Small intestine (tissue), 7 donors: ENCODE results near the gene SLCO3A1. TPM values are rescaled to one million over a fixed set of nuclear protein-coding genes. Genes with fewer than 3 reads are reported as not detected.

Experiments
- DNase-seq, 2 donors: peaks; one replicate each; pipeline versions ENCODE4 v3.0.0 to v3.0.0-alpha.2; 2013
- FAIRE-seq: peaks from 2 replicates; lab custom pipeline; 2012; peaks lifted over from hg19 to GRCh38; lab: Jason Lieb, UNC
- H3K27ac ChIP-seq, 3 donors: one replicate each; pipeline ENCODE4 v1.5.1; 2013; ENCODE audit warnings: low read length in 2 of 3, mild to moderate bottlenecking in 2 of 3, control low read depth in 1 of 3, inconsistent platforms in 1 of 3, low read depth in 1 of 3, moderate library complexity in 1 of 3
- H3K27me3 ChIP-seq, 3 donors: one replicate each; pipeline ENCODE4 v1.6.1; 2013; ENCODE audit warnings: low read length in 3 of 3, inconsistent platforms in 1 of 3; ENCODE audit not compliant: control insufficient read depth in 3 of 3, insufficient read depth in 3 of 3
- H3K36me3 ChIP-seq, 3 donors: one replicate each; pipeline ENCODE4 v1.6.1; 2013; ENCODE audit warnings: low read length in 3 of 3, inconsistent platforms in 1 of 3, low read depth in 1 of 3, mild to moderate bottlenecking in 1 of 3, moderate library complexity in 1 of 3; ENCODE audit not compliant: control insufficient read depth in 3 of 3, insufficient read depth in 2 of 3
- H3K4me1 ChIP-seq, 3 donors: one replicate each; pipeline ENCODE4 v1.6.1; 2013; ENCODE audit warnings: low read length in 2 of 3, inconsistent platforms in 1 of 3, low read depth in 1 of 3, mild to moderate bottlenecking in 1 of 3, moderate library complexity in 1 of 3; ENCODE audit not compliant: control insufficient read depth in 3 of 3, insufficient read depth in 2 of 3
- H3K4me3 ChIP-seq, 3 donors: one replicate each; pipeline ENCODE4 v1.5.1; 2013; ENCODE audit warnings: low read length in 3 of 3, control low read depth in 1 of 3, inconsistent platforms in 1 of 3, low read depth in 1 of 3, mild to moderate bottlenecking in 1 of 3, moderate library complexity in 1 of 3
- H3K9me3 ChIP-seq, 2 donors: one replicate each; pipeline ENCODE4 v1.6.1; 2013; ENCODE audit warnings: low read depth in 1 of 2, low read length in 1 of 2; ENCODE audit not compliant: control insufficient read depth in 2 of 2, insufficient read depth in 1 of 2
- WGBS, 3 donors: extraction: QIAGEN DNeasy Blood & Tissue Kit; methylation state at CpG; one replicate each; pipeline ENCODE4 v1.1.7; 2013; 5-methylcytosine and 5-hydroxymethylcytosine counted together
- polyA plus RNA-seq, 4 donors: library from polyadenylated mRNA; stranded (reverse) in 3 of 4; unstranded in 1 of 4; fragments of 200-250 nt in 3 of 4; fragments of 120-200 nt in 1 of 4; gene quantifications; one replicate each; pipeline versions ENCODE4 v1.2.1 to v1.2.3, GENCODE V29; 2013
- donor health status: healthy with polysubstance abuse.
- donor health status: control.
- donor health status: control.
- donor health status: Bipolar disorder and iron deficiency.
- donor health status: healthy.

Gene SLCO3A1
- polyA plus RNA-seq, 4 donors, result 0.89 to 4.4 (median 2.6) TPM

DNA sequence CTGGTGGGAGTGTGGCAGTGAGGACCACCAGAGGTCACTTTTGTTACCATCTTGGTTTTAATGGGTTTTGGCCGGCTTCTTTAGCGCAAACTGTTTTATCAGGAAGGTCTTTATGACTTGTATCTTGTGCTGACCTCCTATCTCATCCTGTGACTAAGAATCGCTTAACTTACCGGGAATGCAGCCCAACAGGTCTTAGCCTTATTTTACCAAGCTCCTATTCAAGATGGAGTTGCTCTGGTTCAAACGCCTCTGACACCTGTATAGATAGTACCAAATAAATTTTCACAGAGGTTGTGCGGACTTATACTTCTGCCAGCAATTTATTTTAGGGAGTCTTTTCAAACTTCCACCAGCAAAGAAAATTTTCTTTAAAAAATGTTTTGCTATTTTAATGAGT lies 13.6 kb upstream of the SLCO3A1 start:
- Histone ChIP-seq H3K9me3 (peaks cover 0 to 2% of the 10 kb centered on the region in 2 donors), H3K36me3 (no peaks in the 10 kb centered on the region), H3K27ac (no peak overlapping the region), H3K4me3 (no peak overlapping the region), H3K27me3 (peaks cover 0 to 3% (median 0%) of the 10 kb centered on the region in 3 donors), H3K4me1 (no peaks in the 10 kb centered on the region)
- no peak for FAIRE-seq
- DNase-seq, result no peak
- WGBS, 3 donors, result 47 to 70% (median 59%) methylated on average over 6 of the region's 6 CpGs

DNA sequence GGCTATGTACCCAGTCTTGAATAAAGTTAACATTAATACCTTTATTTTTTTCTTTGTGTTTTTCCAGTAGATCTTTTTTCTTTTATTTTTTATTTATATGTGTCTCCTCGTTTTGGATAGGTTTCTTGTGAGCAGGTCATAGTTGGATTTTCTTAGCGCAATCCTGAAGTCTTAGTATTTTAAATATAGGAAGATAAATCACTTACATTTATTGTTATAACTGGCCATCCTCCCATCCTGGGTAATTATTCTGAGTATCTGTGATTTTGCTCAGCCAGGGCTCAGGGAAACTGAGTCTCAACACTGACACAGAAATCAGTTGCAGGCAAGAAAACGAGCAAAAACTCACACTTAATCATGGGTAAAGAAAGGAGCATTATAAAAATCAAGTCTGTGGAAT lies 11.6 kb upstream of the SLCO3A1 start:
- Histone ChIP-seq H3K9me3 (peaks cover 0 to 2% of the 10 kb centered on the region in 2 donors), H3K36me3 (no peaks in the 10 kb centered on the region), H3K4me3 (no peak overlapping the region), H3K27ac (no peak overlapping the region), H3K27me3 (peaks cover 0 to 5% (median 0%) of the 10 kb centered on the region in 3 donors), H3K4me1 (no peaks in the 10 kb centered on the region)
- 62 to 83% (median 64%) methylated on average over 3 of the region's 3 CpGs for WGBS, 3 donors
- DNase-seq (no peak), FAIRE-seq (no peak)

DNA sequence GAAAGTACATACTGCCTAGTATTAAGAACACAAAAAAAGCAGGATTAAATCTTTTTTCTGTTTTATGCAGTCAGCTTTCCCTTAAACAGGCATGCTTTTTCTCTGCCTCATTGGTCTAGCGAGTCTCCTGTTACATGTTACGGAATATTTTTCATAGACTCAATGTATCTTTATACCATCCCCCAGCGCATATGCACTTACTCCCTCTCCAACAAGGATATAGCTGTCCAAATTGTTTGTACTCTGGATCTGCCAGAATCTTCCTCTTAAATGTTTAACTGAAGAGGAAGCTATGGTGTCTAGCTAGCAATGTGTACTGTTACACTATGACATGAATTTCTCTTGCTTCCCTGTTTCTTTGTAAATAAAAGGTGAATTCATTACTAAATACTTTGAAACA lies 9.2 kb upstream of the SLCO3A1 start:
- Histone ChIP-seq H3K4me1 (no peaks in the 10 kb centered on the region), H3K4me3 (no peak overlapping the region), H3K36me3 (no peaks in the 10 kb centered on the region), H3K9me3 (peaks cover 0 to 2% of the 10 kb centered on the region in 2 donors), H3K27ac (no peak overlapping the region), H3K27me3 (peaks cover 0 to 6% (median 0%) of the 10 kb centered on the region in 3 donors)
- no peak for FAIRE-seq
- no peak for DNase-seq
- 84 to 96% (median 90%) methylated on average over 3 of the region's 3 CpGs for WGBS, 3 donors

DNA sequence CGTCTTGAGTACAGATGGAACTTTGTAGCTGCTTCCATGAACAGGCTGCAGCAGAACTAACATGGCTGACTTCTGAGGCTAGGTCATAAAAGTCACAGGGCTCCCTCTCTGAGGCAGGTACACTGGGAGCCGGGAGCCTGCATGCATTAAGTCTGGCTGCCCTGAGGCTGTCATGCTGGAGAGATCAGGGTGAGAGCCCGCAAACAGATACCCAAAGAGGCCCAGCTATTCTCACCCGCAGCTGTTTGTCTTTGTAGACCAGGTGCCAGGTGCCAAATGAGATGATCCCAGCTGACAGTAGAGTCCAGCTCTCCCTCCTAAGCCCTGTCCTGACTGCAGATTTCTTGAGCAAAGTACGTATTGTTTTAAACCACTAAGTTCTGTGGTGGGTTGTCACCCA lies 8.6 kb upstream of the SLCO3A1 start:
- no peak overlapping the region for H3K27ac ChIP-seq
- peaks cover 0 to 2% of the 10 kb centered on the region in 2 donors for H3K9me3 ChIP-seq
- DNase-seq, result no peak
- H3K4me1 ChIP-seq, result no peaks in the 10 kb centered on the region
- WGBS, 3 donors, result 70 to 78% (median 73%) methylated on average over 5 of the region's 5 CpGs
- FAIRE-seq, result no peak
- H3K36me3 ChIP-seq, result no peaks in the 10 kb centered on the region
- peaks cover 0 to 6% (median 0%) of the 10 kb centered on the region in 3 donors for H3K27me3 ChIP-seq
- H3K4me3 ChIP-seq, result no peak overlapping the region

DNA sequence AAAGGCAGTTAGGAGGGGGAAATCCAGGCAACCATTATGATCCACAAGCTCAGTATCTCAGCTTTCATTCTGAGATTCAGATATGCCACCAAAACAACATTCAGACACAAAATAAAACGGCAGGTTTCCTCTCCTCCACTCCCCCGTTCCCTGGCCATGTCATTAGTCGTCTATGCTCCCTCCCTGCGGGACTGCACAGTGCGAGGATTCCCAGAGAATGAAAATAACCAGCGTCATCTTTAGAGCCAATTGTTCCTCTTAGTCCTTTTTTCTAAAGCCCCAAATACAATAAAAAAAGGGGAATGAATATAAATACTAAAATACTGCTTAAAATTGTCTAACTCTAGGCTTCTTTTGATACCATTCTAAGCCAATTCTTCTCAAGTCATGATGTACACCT lies 7.8 kb upstream of the SLCO3A1 start:
- Histone ChIP-seq H3K27me3 (peaks cover 0 to 6% (median 0%) of the 10 kb centered on the region in 3 donors), H3K9me3 (peaks cover 0 to 2% of the 10 kb centered on the region in 2 donors), H3K36me3 (no peaks in the 10 kb centered on the region), H3K4me3 (no peak overlapping the region), H3K27ac (no peak overlapping the region), H3K4me1 (no peaks in the 10 kb centered on the region)
- DNase-seq (no peak), FAIRE-seq (no peak)
- WGBS, 3 donors, result 60 to 67% (median 60%) methylated on average over 6 of the region's 6 CpGs

DNA sequence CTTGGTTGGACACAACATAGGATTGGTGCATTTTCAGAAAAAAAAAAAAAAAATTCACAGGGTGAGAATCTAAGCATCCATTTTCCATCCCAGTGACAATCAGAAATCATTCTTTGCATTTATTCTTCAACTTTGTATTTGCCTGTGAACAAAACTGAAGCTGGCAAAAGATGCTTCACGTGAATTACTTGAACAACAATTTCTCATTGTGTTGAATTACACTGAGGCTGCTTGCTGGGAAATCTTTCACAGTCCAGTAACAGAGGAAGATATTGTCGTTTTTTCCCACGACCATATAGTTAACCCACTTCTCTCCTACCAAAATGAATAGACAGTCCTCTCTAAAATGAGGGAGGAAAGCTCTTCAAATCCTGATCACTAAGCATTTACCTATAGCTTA lies 4.3 kb upstream of the SLCO3A1 start:
- no peak overlapping the region for H3K4me3 ChIP-seq
- no peak for FAIRE-seq
- DNase-seq, result no peak
- peaks cover 0 to 11% (median 3%) of the 10 kb centered on the region in 3 donors for H3K27me3 ChIP-seq
- H3K4me1 ChIP-seq, result peaks cover 0 to 8% (median 6%) of the 10 kb centered on the region in 3 donors
- H3K36me3 ChIP-seq, result no peaks in the 10 kb centered on the region
- WGBS, 3 donors, result 52 to 59% (median 57%) methylated on average over 3 of the region's 3 CpGs
- no peaks in the 10 kb centered on the region for H3K9me3 ChIP-seq
- H3K27ac ChIP-seq, result no peak overlapping the region

DNA sequence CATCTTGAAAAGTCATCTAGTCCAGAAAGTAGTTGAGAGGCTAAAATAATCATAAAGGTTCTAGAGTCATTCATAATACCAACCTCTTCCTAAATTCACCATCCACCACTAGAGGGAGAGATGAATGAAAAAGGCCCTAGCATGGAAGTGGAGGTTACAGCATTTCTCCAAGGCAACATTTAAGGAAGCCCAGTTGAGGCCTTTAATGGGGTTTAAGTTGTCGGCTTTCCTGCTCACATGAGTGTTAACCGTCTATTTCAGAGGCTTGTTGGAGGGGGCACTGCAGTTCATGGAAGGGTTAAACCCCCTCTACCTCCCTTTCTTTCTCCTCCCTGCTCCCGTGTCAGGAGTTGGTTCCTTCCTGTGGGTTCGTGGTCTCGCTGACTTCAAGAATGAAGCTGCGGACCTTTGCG lies 3.8 kb upstream of the SLCO3A1 start:
- 69 to 86% (median 82%) methylated on average over 7 of the region's 7 CpGs for WGBS, 3 donors
- no peak for FAIRE-seq
- no peak overlapping the region for H3K4me3 ChIP-seq
- H3K27me3 ChIP-seq, result peaks cover 0 to 15% (median 3%) of the 10 kb centered on the region in 3 donors
- no peak overlapping the region for H3K27ac ChIP-seq
- H3K9me3 ChIP-seq, result no peaks in the 10 kb centered on the region
- peak; percentile 37 to 45 for DNase-seq
- peaks cover 0 to 8% (median 6%) of the 10 kb centered on the region in 3 donors for H3K4me1 ChIP-seq
- H3K36me3 ChIP-seq, result no peaks in the 10 kb centered on the region

DNA sequence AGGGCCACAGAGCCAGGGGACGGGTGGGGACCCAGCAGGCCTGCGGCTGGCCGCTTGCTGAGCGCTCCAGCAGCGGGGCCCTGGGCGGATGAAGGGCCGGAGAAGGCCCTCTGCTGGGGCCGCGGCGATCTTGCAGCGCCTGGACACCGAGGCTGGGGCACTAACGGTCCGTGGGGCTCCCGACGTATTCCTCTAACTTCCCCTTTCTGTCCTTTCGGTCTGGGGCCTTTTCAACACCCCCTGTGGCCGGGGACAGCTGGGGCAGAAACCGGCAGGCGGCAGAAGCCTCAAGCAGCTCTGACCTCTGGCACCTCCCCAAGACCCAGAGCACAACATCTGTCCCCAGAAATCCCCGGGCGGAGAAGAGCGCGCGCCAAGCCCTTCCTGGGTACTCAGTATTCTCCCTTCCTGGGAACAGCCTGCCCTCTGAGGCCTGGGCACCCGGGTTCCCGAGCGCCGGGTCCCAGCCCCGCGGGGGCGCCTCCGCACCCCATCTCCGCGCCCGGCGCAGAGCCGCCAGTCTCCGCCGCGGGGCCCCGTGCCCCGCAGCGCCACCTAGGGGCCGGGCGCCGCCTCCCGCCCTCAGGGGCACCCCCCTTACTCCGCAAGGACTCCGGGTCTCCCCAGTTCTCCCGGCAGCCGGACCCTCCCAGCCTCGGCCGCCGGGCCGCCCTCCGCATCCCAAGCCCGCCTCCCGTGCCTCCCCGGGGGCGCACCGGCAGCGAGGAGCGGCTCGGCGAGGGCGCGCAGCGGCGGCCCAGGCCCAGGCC lies 582 bp upstream of the SLCO3A1 start:
- Histone ChIP-seq H3K27me3 (peaks cover 0 to 19% (median 3%) of the 10 kb centered on the region in 3 donors), H3K9me3 (no peaks in the 10 kb centered on the region), H3K27ac (peak overlapping the region; percentile 39 to 92 (median 60)), H3K4me1 (peaks cover 0 to 8% (median 6%) of the 10 kb centered on the region in 3 donors), H3K36me3 (no peaks in the 10 kb centered on the region), H3K4me3 (peak overlapping the region; percentile 55 to 64 (median 59))
- FAIRE-seq (no peak), DNase-seq (peak; percentile 36 to 78)
- 0 to 1% (median 1%) methylated on average over 47 to 70 of the region's 70 CpGs for whole genome bisulfite sequencing, 3 donors
